HG02884 (cell line): ENCODE data around the gene OTUD7B.
"Not testable (repeated sequence)": the region's sequence is repeated elsewhere in the genome, so short reads cannot be mapped to it uniquely, and the experiment has no call there.

Experiments
- ATAC-seq: cut with Tn5 transposase; IDR thresholded peaks from one replicate; pipeline ENCODE4 v1.9.1; 2021; ENCODE audit warnings: mild to moderate bottlenecking, moderate library complexity; ENCODE audit not compliant: unreplicated experiment

OTUD7B gene

GRCh38 chr1:149957548-149957947, 53.0 kb downstream of the OTUD7B start:
- ATAC-seq = not testable (repeated sequence)

GRCh38 chr1:149949911-149950310, 60.6 kb downstream of the OTUD7B start:
- ATAC-seq = no peak

DNA sequence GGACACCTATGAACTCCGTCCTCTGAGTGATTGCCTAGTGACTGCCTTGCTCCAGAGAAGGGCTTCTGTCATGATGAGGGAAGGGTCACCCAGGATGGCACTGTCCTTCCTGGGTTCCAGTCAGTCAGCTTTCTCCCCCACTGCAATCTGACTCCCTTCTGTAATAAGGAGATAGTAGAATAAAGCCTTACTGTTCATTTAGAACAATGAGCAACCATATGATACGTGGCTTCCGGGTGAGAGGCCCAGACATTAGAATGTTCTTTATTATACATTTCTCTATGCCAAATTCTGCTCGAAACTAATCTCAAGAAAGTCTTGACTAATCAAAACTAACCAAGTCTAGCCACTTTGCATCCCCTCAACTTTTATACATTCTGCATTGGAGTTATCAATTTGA, 65.3 kb downstream of the OTUD7B start:
- no peak for ATAC-seq

DNA sequence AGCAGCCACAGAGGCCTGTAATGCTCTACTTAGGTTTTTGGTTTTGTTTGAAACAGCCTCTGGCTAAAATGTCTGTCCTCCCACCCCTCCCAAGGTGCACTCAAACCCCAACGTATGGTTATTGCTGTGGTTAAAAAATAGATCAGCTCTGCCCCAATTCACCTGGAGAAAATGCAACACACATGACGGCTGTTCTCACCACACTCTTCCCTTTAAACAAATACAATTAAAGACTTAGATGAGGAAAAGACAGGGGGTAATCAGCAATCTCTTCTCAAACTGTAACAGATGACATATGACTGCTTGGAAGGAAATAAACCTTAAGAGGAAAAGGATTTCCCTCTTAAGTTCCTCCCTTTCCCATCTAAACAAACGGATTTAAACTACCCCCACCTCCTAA, 67.6 kb downstream of the OTUD7B start:
- ATAC-seq = no peak

- no peak for ATAC-seq
Measured at GRCh38 chr1:149942207-149942606, 68.3 kb downstream of the OTUD7B start.

- ATAC-seq = no peak
Measured at GRCh38 chr1:149940427-149940826, 70.1 kb downstream of the OTUD7B start.

DNA sequence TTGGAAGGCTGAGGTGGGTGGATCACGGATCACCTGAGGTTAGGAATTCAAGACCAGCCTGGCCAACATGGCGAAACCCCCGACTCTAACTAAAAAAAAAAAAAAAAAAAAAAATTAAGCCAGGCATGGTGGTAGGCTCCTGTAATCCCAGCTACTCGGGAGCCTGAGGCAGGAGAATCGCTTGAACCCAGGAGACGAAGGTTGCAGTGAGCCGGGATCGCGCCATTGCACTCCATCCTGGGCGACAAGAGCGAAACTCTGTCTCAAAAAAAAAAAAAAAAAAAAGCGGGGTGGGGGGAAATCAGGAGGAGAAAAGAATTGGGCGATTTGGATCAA, 71.9 kb downstream of the OTUD7B start:
- not testable (repeated sequence) for ATAC-seq

DNA sequence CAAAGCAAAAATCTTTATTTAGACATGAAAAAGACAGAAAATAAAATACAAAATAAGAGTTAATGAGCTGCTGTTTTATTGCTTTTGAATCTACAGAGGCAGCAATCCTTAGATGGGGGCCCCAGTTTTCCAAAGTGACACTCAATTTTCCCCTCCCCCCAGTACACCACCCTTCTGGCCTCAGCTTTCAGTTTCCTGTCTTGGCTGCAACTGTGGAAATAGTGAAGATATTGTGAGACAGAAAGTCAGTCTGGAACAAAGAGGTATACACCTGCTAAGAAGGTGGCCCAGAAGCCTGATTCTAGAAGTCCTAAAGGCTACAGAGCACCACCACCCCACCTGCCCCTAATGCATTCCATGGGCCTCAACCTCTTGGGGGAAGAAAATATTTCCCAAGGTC, 72.8 kb downstream of the OTUD7B start:
- ATAC-seq = no peak

DNA sequence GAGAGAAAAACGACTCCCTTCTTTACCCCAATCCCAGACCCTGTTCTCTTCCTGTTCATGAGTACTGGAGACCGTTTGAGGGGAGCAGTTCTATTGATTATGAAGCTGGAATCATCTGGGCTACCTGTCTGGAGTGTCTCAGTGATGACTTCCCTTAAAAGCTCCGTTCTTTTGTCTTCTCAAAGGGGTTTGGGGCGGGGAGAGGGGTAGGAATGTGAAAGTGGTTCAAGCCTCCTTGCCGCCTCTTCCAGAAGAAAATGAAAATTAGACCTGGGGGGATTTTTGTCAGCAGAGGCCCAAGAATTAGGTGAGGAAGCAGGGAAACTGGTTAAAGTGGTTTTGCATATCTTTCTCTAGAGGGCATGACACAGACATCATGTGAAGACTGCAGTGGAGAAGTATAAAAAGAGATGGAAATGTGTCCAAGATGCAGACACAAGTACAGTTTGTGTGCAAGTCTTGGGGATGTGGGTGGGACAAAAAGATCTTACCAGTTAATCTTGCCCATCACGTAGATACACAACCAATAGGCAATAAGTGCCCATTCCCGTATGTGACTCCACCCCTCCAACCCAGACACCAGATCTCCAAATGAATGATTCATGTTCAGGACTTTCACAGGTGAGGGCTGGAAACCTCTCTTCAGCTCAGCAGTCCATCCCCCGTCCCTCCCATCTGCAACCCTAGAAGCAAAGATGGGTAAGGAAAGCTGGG, 73.4 kb downstream of the OTUD7B start:
- ATAC-seq = no peak

- ATAC-seq = no peak
Measured at GRCh38 chr1:149936170-149936991, 74.1 kb downstream of the OTUD7B start, which contains the start of gene MTMR11. MTMR11 (minus strand) TSS chr1:149936879; CDS start chr1:149936647, 232 bp downstream.

- ATAC-seq = no peak
Measured at GRCh38 chr1:149934356-149934755, 76.2 kb downstream of the OTUD7B start.

- ATAC-seq = no peak
Measured at GRCh38 chr1:149933208-149933607, 77.3 kb downstream of the OTUD7B start.

GRCh38 chr1:149932474-149932873, 78.1 kb downstream of the OTUD7B start:
- no peak for ATAC-seq

GRCh38 chr1:149931212-149931790, 79.2 kb downstream of the OTUD7B start:
- no peak for ATAC-seq

GRCh38 chr1:149929856-149930255, 80.7 kb downstream of the OTUD7B start:
- ATAC-seq = no peak

- no peak for ATAC-seq
Measured at GRCh38 chr1:149928401-149928724, 82.2 kb downstream of the OTUD7B start.

GRCh38 chr1:149927563-149928400, 82.7 kb downstream of the OTUD7B start, which contains the start of gene SF3B4:
SF3B4 (minus strand) TSS chr1:149927803; CDS start chr1:149927759, 44 bp downstream.
- ATAC-seq = peak; percentile 88

- peak; percentile 6 for ATAC-seq
Measured at GRCh38 chr1:149927056-149927562, 83.4 kb downstream of the OTUD7B start.

- no peak for ATAC-seq
Measured at GRCh38 chr1:149926296-149926695, 84.2 kb downstream of the OTUD7B start.

- ATAC-seq = no peak
Measured at GRCh38 chr1:149925751-149926150, 84.8 kb downstream of the OTUD7B start.

- no peak for ATAC-seq
Measured at GRCh38 chr1:149925345-149925744, 85.2 kb downstream of the OTUD7B start.
